Nephron (organoid): ENCODE results near the gene TOLLIP.
A peak's percentile ranks its signal among the peaks of the same experiment; 100 is the strongest.

Source experiments
- H3K27ac Mint-ChIP-seq, 3 experiments: 2 replicates each; pipeline ENCODE4 v1.8.0; 2020; ENCODE audit warnings: mixed read lengths in 3 of 3, mild to moderate bottlenecking in 2 of 3, moderate library complexity in 1 of 3
- H3K27me3 Mint-ChIP-seq: 2 replicates; pipeline ENCODE4 v1.8.0; 2021; ENCODE audit warnings: low read depth, mild to moderate bottlenecking, moderate library complexity, mixed read lengths
- H3K36me3 Mint-ChIP-seq: 2 replicates; pipeline ENCODE4 v1.8.0; 2020; ENCODE audit warnings: low read depth, mixed read lengths
- H3K4me1 Mint-ChIP-seq: 2 replicates; pipeline ENCODE4 v1.8.0; 2020; ENCODE audit warnings: mixed read lengths
- H3K4me3 Mint-ChIP-seq, 3 experiments: 2 replicates each; pipeline ENCODE4 v1.8.0; 2020; ENCODE audit warnings: mild to moderate bottlenecking in 3 of 3, mixed read lengths in 3 of 3, moderate library complexity in 2 of 3
- H3K9me3 Mint-ChIP-seq: 2 replicates; pipeline ENCODE4 v1.8.0; 2020; ENCODE audit warnings: mixed read lengths
- TF ChIP-seq, protein P1 (sequence below), 3 experiments: fragments of 200-600 bp; sonication (generic); IDR thresholded peaks; one replicate each; pipeline ENCODE4 v1.5.0; 2021; ENCODE audit warnings: antibody characterized with exemption in 3 of 3; ENCODE audit not compliant: unreplicated experiment in 3 of 3

Gene TOLLIP

GRCh38 chr11:1308743-1309497 is 512 bp downstream of the TOLLIP start:
- Mint-ChIP-seq H3K27ac (peak overlapping the region; percentile 54 to 80 (median 76)), H3K36me3 (peaks cover 6% of the 10 kb centered on the region), H3K4me1 (peaks cover 37% of the 10 kb centered on the region), H3K9me3 (peaks cover 28% of the 10 kb centered on the region), H3K4me3 (peak overlapping the region; percentile 81 to 88 (median 88)), H3K27me3 (peaks cover 4% of the 10 kb centered on the region)
- TF ChIP-seq, protein P1, sequence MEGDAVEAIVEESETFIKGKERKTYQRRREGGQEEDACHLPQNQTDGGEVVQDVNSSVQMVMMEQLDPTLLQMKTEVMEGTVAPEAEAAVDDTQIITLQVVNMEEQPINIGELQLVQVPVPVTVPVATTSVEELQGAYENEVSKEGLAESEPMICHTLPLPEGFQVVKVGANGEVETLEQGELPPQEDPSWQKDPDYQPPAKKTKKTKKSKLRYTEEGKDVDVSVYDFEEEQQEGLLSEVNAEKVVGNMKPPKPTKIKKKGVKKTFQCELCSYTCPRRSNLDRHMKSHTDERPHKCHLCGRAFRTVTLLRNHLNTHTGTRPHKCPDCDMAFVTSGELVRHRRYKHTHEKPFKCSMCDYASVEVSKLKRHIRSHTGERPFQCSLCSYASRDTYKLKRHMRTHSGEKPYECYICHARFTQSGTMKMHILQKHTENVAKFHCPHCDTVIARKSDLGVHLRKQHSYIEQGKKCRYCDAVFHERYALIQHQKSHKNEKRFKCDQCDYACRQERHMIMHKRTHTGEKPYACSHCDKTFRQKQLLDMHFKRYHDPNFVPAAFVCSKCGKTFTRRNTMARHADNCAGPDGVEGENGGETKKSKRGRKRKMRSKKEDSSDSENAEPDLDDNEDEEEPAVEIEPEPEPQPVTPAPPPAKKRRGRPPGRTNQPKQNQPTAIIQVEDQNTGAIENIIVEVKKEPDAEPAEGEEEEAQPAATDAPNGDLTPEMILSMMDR (IDR thresholded peaks at IDR 0.05; ENCODE audit: unreplicated experiment in 3 of 3): no peak

- TF ChIP-seq, protein P1 (IDR thresholded peaks at IDR 0.05; ENCODE audit: unreplicated experiment in 3 of 3): no peak
- Mint-ChIP-seq H3K36me3 (peaks cover 6% of the 10 kb centered on the region), H3K4me3 (peak overlapping the region; percentile 81 to 88 (median 88)), H3K27ac (peak overlapping the region; percentile 54 to 80 (median 76)), H3K4me1 (peaks cover 39% of the 10 kb centered on the region), H3K9me3 (peaks cover 22% of the 10 kb centered on the region), H3K27me3 (peaks cover under 1% of the 10 kb centered on the region)
Observed at GRCh38 chr11:1307998-1308742, 1.3 kb downstream of the TOLLIP start.

DNA sequence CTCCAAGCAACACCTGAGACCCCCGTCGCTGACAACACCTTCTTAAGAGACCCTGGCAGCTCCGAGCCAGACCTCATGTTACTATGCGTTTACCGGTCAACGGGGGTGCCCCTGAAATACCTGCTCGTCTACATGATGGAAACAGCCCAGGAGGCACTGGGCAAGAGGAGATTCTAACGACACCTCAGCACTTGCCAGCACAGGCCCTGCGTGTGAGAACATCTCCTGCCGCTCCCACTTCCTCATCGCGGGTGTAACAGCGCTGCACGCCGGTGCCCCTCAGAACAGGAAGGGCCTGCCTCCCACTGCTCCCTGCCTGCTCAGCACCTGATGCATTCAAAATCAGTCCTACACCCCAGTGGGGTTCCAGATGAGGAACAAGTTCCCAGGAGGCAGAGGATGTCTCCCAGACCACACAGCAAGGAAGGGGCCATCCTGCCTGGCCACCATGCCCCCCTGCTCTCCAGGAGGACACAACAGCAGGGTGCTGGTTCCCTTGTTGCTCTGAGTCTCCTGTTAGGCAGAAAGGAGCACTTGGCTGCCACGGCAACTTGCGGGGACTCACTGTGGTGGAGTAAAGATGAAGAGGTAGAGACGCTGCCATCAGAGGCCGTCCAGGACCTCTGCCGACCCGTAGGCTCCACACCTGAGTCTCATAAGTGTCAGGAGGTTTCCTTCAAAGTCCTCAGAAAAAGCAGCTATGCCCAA is 2.1 kb downstream of the TOLLIP start:
- Mint-ChIP-seq H3K9me3 (peaks cover 18% of the 10 kb centered on the region), H3K4me1 (peaks cover 46% of the 10 kb centered on the region), H3K4me3 (peak overlapping the region; percentile 81 to 88 (median 88)), H3K27ac (peak overlapping the region in 2 of 3 experiments; percentile 72 to 97), H3K27me3 (no peaks in the 10 kb centered on the region), H3K36me3 (peaks cover 6% of the 10 kb centered on the region)
- TF ChIP-seq, protein P1 (IDR thresholded peaks at IDR 0.05; ENCODE audit: unreplicated experiment in 3 of 3): no peak

DNA sequence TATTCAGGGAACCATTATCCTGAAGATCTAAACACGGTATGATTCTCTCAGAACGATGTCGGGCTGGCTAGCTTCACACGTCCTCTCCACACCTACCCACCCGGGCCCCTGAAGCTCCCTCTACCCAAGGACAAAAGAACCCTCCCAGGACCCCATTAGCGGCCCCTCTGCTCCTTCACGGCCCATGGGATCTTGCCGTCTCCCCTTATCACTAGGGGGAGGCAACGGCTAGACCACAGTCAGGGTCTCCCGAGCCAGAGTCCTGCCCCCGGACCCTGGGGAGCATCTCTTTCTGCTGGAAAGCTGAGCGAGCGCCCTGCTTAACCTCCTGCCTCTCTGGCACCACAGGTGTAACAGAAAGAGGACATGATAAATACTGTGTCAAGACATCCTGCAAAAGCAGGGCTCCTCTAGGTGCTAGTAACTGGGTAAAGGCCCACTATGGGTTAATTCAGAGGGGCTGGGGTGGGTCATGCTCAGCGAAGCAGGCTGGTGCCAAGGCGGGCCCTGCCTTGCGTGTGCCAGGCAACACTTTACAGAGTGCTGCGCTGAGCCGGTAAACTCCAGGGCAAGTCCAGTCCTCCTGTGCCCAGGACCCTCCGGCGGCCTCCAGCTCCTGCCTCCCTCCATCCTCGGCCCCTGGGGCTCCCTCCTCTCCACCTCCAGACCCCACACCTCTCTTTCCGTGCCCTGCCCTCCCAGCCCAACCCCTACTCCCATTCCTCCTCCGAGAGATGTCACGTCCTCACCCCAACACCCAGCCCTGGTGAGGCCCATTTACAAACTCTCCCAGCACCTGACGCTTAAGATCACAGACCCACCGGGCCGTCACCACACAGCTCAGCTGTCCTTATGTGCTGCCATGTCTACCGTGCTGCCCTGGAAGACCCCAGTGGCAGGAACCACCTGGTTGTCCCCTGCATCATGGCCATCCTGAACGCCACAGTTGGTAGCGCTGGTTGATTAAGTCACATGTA is 3.0 kb downstream of the TOLLIP start:
- Mint-ChIP-seq H3K4me3 (peak overlapping the region; percentile 61 to 88 (median 68)), H3K27ac (peak overlapping the region; percentile 72 to 97 (median 85)), H3K27me3 (no peaks in the 10 kb centered on the region), H3K9me3 (peaks cover 11% of the 10 kb centered on the region), H3K36me3 (peaks cover 4% of the 10 kb centered on the region), H3K4me1 (peaks cover 45% of the 10 kb centered on the region)
- TF ChIP-seq, protein P1 (IDR thresholded peaks at IDR 0.05; ENCODE audit: unreplicated experiment in 3 of 3): no peak

GRCh38 chr11:1305501-1306056 is 3.9 kb downstream of the TOLLIP start:
- Mint-ChIP-seq H3K4me3 (peak overlapping the region; percentile 59 to 74 (median 61)), H3K27me3 (no peaks in the 10 kb centered on the region), H3K9me3 (peaks cover 2% of the 10 kb centered on the region), H3K27ac (peak overlapping the region; percentile 85 to 97 (median 96)), H3K36me3 (no peaks in the 10 kb centered on the region), H3K4me1 (peaks cover 41% of the 10 kb centered on the region)
- TF ChIP-seq, protein P1 (IDR thresholded peaks at IDR 0.05; ENCODE audit: unreplicated experiment in 3 of 3): no peak
